Lung (tissue), 12 donors: Measurements from ENCODE around the gene MYH14. TPM values are rescaled to one million over a fixed set of nuclear protein-coding genes. Genes with fewer than 3 reads are reported as not detected.

Source experiments
- ATAC-seq: fragments of 200-7000 bp; cut with Tn5 transposase; one replicate; pipeline ENCODE4 v1.9.1; 2020; ENCODE audit warnings: moderate number of reproducible peaks; ENCODE audit not compliant: insufficient read depth, low FRiP score
- DNase-seq, 3 donors: peaks; one replicate each; pipeline ENCODE4 v3.0.0-alpha.2; 2013 to 2017
- H3K27ac ChIP-seq, 2 donors: one replicate each; pipeline ENCODE4 v1.5.1; 2013; ENCODE audit warnings: mild to moderate bottlenecking in 2 of 2, moderate library complexity in 2 of 2, control low read depth in 1 of 2, inconsistent platforms in 1 of 2, low read depth in 1 of 2, low read length in 1 of 2
- H3K27me3 ChIP-seq, 3 donors: one replicate each; pipeline ENCODE4 v1.5.1; 2013; ENCODE audit warnings: low read length in 2 of 3; ENCODE audit not compliant: control insufficient read depth in 3 of 3, insufficient read depth in 3 of 3
- H3K36me3 ChIP-seq, 4 donors: one replicate each; pipeline ENCODE4 v1.5.1; 2013; ENCODE audit warnings: low read length in 4 of 4, mild to moderate bottlenecking in 1 of 4, moderate library complexity in 1 of 4; ENCODE audit not compliant: control insufficient read depth in 4 of 4, insufficient read depth in 4 of 4
- H3K4me1 ChIP-seq, 5 donors: one replicate each; pipeline ENCODE4 v1.5.1; 2013; ENCODE audit warnings: low read length in 5 of 5, mild to moderate bottlenecking in 2 of 5, moderate library complexity in 1 of 5; ENCODE audit not compliant: control insufficient read depth in 5 of 5, insufficient read depth in 5 of 5
- H3K4me3 ChIP-seq: one replicate; pipeline ENCODE4 v1.5.1; 2013; ENCODE audit warnings: mild to moderate bottlenecking, control low read depth, moderate library complexity
- H3K9ac ChIP-seq, 2 donors: one replicate each; pipeline ENCODE4 v1.5.1; 2013; ENCODE audit warnings: low read length in 2 of 2, control low read depth in 1 of 2; ENCODE audit not compliant: insufficient read depth in 1 of 2
- H3K9me3 ChIP-seq, 4 donors: one replicate each; pipeline ENCODE4 v1.5.1; 2013; ENCODE audit warnings: low read length in 3 of 4, mild to moderate bottlenecking in 1 of 4, moderate library complexity in 1 of 4; ENCODE audit not compliant: control insufficient read depth in 4 of 4, insufficient read depth in 3 of 4
- WGBS, 2 donors: extraction: QIAGEN DNeasy Blood & Tissue Kit; methylation state at CpG; one replicate each; pipeline ENCODE4 v1.1.7; 2013; 5-methylcytosine and 5-hydroxymethylcytosine counted together
- polyA plus RNA-seq, 2 donors: library from polyadenylated mRNA; stranded (reverse); fragments of 200-250 nt; gene quantifications; one replicate each; pipeline ENCODE4 v1.2.1, GENCODE V29; 2013
- total RNA-seq, 2 donors: library from RNA; depleted of rRNA in 1 of 2; stranded (reverse); fragments of >200 nt in 1 of 2; gene quantifications; one replicate each; pipeline ENCODE4 v1.2.1, GENCODE V29; 2014 to 2021
- TF ChIP-seq, protein P1 (sequence below): IDR thresholded peaks from 2 replicates; pipeline ENCODE4 v1.5.1; 2012; ENCODE audit warnings: mild to moderate bottlenecking; ENCODE audit errors: control extremely low read depth, extremely low read depth
- donor health status: control.
- donor health status: control.
- donor health status: Bipolar disorder and iron deficiency.
- donor health status: healthy.
- donor health status: DM: yes; HTN: yes; CAD: no.

Gene MYH14
- total and polyA plus RNA-seq, 4 donors = 48.3 to 159 (median 98.6) TPM

DNA sequence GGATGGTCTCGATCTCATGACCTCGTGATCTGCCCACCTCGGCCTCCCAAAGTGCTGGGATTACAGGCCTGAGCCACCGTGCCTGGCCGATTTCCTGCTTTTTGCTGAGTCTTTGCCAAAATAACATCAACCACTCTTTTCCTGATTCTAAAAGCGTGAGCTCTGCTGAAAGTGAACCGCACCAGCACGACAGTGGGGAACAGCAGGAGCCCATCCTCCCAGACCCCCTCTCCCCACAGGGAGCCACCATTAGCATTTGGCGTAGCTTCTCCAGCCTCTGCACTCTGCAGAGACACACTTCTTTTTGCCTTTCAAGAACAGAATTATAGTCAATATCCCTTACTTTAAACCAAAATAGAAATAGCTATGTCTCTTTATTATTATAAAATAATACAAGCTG is 41.3 kb downstream of the MYH14 start:
- no peak for ATAC-seq
- no peaks in the 10 kb centered on the region for H3K4me1 ChIP-seq
- H3K9ac ChIP-seq = no peak overlapping the region
- no peak overlapping the region for H3K27ac ChIP-seq
- no peaks in the 10 kb centered on the region for H3K27me3 ChIP-seq
- WGBS, 2 donors = 51 to 62% methylated on average over 9 of the region's 9 CpGs
- TF ChIP-seq, protein P1, sequence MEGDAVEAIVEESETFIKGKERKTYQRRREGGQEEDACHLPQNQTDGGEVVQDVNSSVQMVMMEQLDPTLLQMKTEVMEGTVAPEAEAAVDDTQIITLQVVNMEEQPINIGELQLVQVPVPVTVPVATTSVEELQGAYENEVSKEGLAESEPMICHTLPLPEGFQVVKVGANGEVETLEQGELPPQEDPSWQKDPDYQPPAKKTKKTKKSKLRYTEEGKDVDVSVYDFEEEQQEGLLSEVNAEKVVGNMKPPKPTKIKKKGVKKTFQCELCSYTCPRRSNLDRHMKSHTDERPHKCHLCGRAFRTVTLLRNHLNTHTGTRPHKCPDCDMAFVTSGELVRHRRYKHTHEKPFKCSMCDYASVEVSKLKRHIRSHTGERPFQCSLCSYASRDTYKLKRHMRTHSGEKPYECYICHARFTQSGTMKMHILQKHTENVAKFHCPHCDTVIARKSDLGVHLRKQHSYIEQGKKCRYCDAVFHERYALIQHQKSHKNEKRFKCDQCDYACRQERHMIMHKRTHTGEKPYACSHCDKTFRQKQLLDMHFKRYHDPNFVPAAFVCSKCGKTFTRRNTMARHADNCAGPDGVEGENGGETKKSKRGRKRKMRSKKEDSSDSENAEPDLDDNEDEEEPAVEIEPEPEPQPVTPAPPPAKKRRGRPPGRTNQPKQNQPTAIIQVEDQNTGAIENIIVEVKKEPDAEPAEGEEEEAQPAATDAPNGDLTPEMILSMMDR = no peak
- no peak for DNase-seq
- H3K36me3 ChIP-seq = peaks cover 0 to 12% (median 4%) of the 10 kb centered on the region in 4 donors
- H3K9me3 ChIP-seq = peaks cover 0 to 4% (median 0%) of the 10 kb centered on the region in 4 donors
- no peak overlapping the region for H3K4me3 ChIP-seq

DNA sequence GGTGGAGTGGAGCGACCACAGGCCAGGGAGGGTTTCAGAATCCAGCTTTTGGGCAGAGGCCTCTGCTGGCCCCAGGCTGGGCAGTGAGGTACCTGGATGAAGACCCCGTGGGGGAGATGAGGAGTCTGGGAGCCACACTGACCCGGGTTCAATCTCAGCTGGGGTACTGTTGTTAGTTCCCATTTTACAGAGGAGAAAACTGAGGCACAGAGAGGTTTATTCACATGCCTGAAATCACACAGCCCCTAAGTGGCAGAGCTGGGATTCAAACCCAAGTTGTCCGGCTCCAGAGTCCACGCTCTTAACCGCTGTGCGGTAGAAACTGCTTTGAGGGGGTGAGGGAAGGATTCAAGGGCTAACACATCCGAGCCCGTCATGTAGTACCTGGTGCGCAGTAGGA is 45.0 kb downstream of the MYH14 start:
- 93 to 95% methylated on average over 10 of the region's 10 CpGs for WGBS, 2 donors

DNA sequence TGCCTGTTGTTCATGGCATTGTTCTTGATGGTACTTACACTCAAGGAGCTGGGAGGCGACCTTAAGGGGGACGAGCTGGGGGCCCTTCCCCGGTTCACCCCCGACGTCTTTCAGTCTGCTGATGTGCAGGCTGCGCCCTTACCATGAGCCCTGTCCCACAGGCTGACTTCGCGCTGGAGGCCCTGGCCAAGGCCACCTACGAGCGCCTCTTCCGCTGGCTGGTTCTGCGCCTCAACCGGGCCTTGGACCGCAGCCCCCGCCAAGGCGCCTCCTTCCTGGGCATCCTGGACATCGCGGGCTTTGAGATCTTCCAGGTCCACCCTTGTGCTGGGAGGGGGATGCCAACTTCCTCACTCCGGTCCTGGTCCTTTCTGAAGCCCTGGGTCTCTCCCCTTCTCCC is 45.4 kb downstream of the MYH14 start:
- no peak for ATAC-seq
- Histone ChIP-seq H3K9ac (no peak overlapping the region), H3K9me3 (peaks cover 0 to 3% (median 1%) of the 10 kb centered on the region in 4 donors), H3K27me3 (no peaks in the 10 kb centered on the region), H3K27ac (no peak overlapping the region), H3K4me3 (no peak overlapping the region), H3K4me1 (no peaks in the 10 kb centered on the region), H3K36me3 (peaks cover 0 to 18% (median 15%) of the 10 kb centered on the region in 4 donors)
- WGBS, 2 donors = 92% methylated on average over 19 of the region's 19 CpGs
- TF ChIP-seq, protein P1 = no peak
- DNase-seq = no peak

More for the DNA sequence above, 45.0 kb downstream of the MYH14 start:
- H3K9me3 ChIP-seq = peaks cover 0 to 3% (median 0%) of the 10 kb centered on the region in 4 donors
- no peak for ATAC-seq
- no peak for DNase-seq
- no peak overlapping the region for H3K27ac ChIP-seq
- no peak overlapping the region for H3K4me3 ChIP-seq
- H3K36me3 ChIP-seq = peaks cover 0 to 18% (median 14%) of the 10 kb centered on the region in 4 donors
- H3K4me1 ChIP-seq = no peaks in the 10 kb centered on the region
- TF ChIP-seq, protein P1 = no peak
- H3K27me3 ChIP-seq = no peaks in the 10 kb centered on the region
- no peak overlapping the region for H3K9ac ChIP-seq

DNA sequence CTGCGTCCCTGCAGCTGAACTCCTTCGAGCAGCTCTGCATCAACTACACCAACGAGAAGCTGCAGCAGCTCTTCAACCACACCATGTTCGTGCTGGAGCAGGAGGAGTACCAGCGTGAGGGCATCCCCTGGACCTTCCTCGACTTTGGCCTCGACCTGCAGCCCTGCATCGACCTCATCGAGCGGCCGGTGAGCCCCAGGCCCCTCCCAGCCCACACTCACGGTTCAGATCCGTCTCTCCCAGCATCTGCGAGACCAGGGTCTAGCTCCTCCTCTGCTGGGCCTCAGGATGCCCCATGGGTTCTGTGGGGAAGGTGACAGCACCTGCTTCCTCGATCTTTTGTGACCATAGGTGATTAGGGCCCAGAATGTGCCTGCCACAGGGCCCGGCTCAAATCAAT is 46.2 kb downstream of the MYH14 start:
- no peaks in the 10 kb centered on the region for H3K27me3 ChIP-seq
- H3K4me1 ChIP-seq = no peaks in the 10 kb centered on the region
- DNase-seq (no peak), ATAC-seq (no peak)
- 75% methylated on average over 16 of the region's 16 CpGs for WGBS, 2 donors
- H3K36me3 ChIP-seq = peaks cover 0 to 18% (median 16%) of the 10 kb centered on the region in 4 donors
- H3K9ac ChIP-seq = no peak overlapping the region
- H3K27ac ChIP-seq = no peak overlapping the region
- H3K4me3 ChIP-seq = no peak overlapping the region
- TF ChIP-seq, protein P1 = no peak
- H3K9me3 ChIP-seq = peaks cover 0 to 7% (median 1%) of the 10 kb centered on the region in 4 donors
